WTC11 (cell line): Measurements from ENCODE around the gene NRXN3. TPM values are rescaled to one million over a fixed set of nuclear protein-coding genes. Genes with fewer than 3 reads are reported as not detected.
A peak's percentile ranks its signal among the peaks of the same experiment; 100 is the strongest.

Experiments
- ATAC-seq: fragments of 200-7000 bp; cut with Tn5 transposase; 2 replicates; pipeline ENCODE4 v1.10.0; 2021; ENCODE audit warnings: mild to moderate bottlenecking, moderate library complexity
- CTCF ChIA-PET: fragments of 300-600 bp; sonication (Branson Sonifier 250); formaldehyde crosslinking; loops from one replicate; lab custom pipeline; 2021; ENCODE audit warnings: antibody characterized with exemption; lab: Charles Lee
- POLR2A ChIA-PET: fragments of 350-600 bp; sonication (Branson Sonifier 250); formaldehyde crosslinking; loops from one replicate; lab custom pipeline; 2021; ENCODE audit warnings: antibody characterized with exemption; lab: Charles Lee
- DNase-seq: peaks from one replicate; pipeline ENCODE4 v3.0.0; 2021; ENCODE audit warnings: low spot score
- H3K27ac Mint-ChIP-seq: 2 replicates; pipeline ENCODE4 v1.8.0; 2021; ENCODE audit warnings: mixed read lengths
- H3K27me3 Mint-ChIP-seq: 2 replicates; pipeline ENCODE4 v1.8.0; 2021; ENCODE audit warnings: low read depth, mild to moderate bottlenecking, moderate library complexity, mixed read lengths
- H3K36me3 Mint-ChIP-seq: 2 replicates; pipeline ENCODE4 v1.8.0; 2021; ENCODE audit warnings: mixed read lengths
- H3K4me1 Mint-ChIP-seq: 2 replicates; pipeline ENCODE4 v1.8.0; 2022; ENCODE audit warnings: mixed read lengths
- H3K4me3 Mint-ChIP-seq: 2 replicates; pipeline ENCODE4 v1.8.0; 2021; ENCODE audit warnings: mild to moderate bottlenecking, moderate library complexity, mixed read lengths
- H3K9me3 Mint-ChIP-seq: 2 replicates; pipeline ENCODE4 v1.8.0; 2021; ENCODE audit warnings: mixed read lengths
- AR ChIP-seq: fragments of 250-450 bp; sonication (Bioruptor Pico); IDR thresholded peaks from 2 replicates; pipeline ENCODE4 v1.9.0; 2021; ENCODE audit warnings: mild to moderate bottlenecking
- ARID4B ChIP-seq: sonication (generic); formaldehyde crosslinking; IDR thresholded peaks from 2 replicates; pipeline ENCODE4 v1.8.0; 2023; ENCODE audit warnings: missing genetic modification reagents, mild to moderate bottlenecking, borderline replicate concordance
- ATF1 ChIP-seq: sonication (generic); formaldehyde crosslinking; IDR thresholded peaks from 2 replicates; pipeline ENCODE4 v1.8.1; 2023; ENCODE audit warnings: mild to moderate bottlenecking, moderate library complexity, missing genetic modification reagents
- CREB1 ChIP-seq: sonication (generic); formaldehyde crosslinking; IDR thresholded peaks from 2 replicates; pipeline ENCODE4 v1.8.0; 2023; ENCODE audit warnings: mild to moderate bottlenecking, missing genetic modification reagents
- E2F1 ChIP-seq: sonication (generic); formaldehyde crosslinking; IDR thresholded peaks from 2 replicates; pipeline ENCODE4 v1.8.0; 2022; ENCODE audit warnings: mild to moderate bottlenecking, missing genetic modification reagents
- ELF4 ChIP-seq: sonication (generic); formaldehyde crosslinking; IDR thresholded peaks from 2 replicates; pipeline ENCODE4 v1.8.1; 2022; ENCODE audit warnings: low read depth, mild to moderate bottlenecking, moderate library complexity, missing genetic modification reagents
- ERG ChIP-seq: fragments of 250-450 bp; sonication (Bioruptor Pico); IDR thresholded peaks from 2 replicates; pipeline ENCODE4 v1.8.0; 2021; ENCODE audit warnings: mild to moderate bottlenecking
- GRHL2 ChIP-seq: fragments of 250-450 bp; sonication (Bioruptor Pico); IDR thresholded peaks from 2 replicates; pipeline ENCODE4 v1.8.0; 2022; ENCODE audit warnings: mild to moderate bottlenecking, moderate library complexity; ENCODE audit not compliant: insufficient replicate concordance, severe bottlenecking
- JUN ChIP-seq: sonication (generic); formaldehyde crosslinking; IDR thresholded peaks from 2 replicates; pipeline ENCODE4 v1.8.0; 2023; ENCODE audit warnings: mild to moderate bottlenecking, missing genetic modification reagents
- MLX ChIP-seq: sonication (generic); formaldehyde crosslinking; IDR thresholded peaks from 2 replicates; pipeline ENCODE4 v1.8.1; 2023; ENCODE audit warnings: mild to moderate bottlenecking, missing genetic modification reagents, moderate library complexity
- NFATC4 ChIP-seq: fragments of 250-450 bp; sonication (Bioruptor Pico); IDR thresholded peaks from 2 replicates; pipeline ENCODE4 v1.9.0; 2021; ENCODE audit warnings: mild to moderate bottlenecking
- NFE2L1 ChIP-seq: sonication (generic); formaldehyde crosslinking; IDR thresholded peaks from 2 replicates; pipeline ENCODE4 v1.8.1; 2023; ENCODE audit warnings: missing genetic modification reagents
- NFYB ChIP-seq: sonication (generic); formaldehyde crosslinking; conservative IDR thresholded peaks from 2 replicates; pipeline ENCODE4 v1.8.0; 2022; ENCODE audit warnings: low read depth, missing genetic modification reagents
- NR1H2 ChIP-seq: sonication (generic); formaldehyde crosslinking; IDR thresholded peaks from 2 replicates; pipeline ENCODE4 v1.9.0; 2021; ENCODE audit warnings: mild to moderate bottlenecking, moderate library complexity, missing genetic modification reagents
- RELA ChIP-seq: sonication (generic); formaldehyde crosslinking; IDR thresholded peaks from 2 replicates; pipeline ENCODE4 v1.8.1; 2022; ENCODE audit warnings: missing genetic modification reagents, mild to moderate bottlenecking, borderline replicate concordance
- SMAD4 ChIP-seq: sonication (generic); formaldehyde crosslinking; IDR thresholded peaks from 2 replicates; pipeline ENCODE4 v1.8.0; 2022; ENCODE audit warnings: mild to moderate bottlenecking, missing genetic modification reagents
- TEAD1 ChIP-seq: sonication (generic); formaldehyde crosslinking; IDR thresholded peaks from 2 replicates; pipeline ENCODE4 v1.8.0; 2022; ENCODE audit warnings: mild to moderate bottlenecking, missing genetic modification reagents
- ZNF232 ChIP-seq: sonication (generic); formaldehyde crosslinking; IDR thresholded peaks from 2 replicates; pipeline ENCODE4 v1.8.0; 2022; ENCODE audit warnings: mild to moderate bottlenecking, missing genetic modification reagents
- ZNF263 ChIP-seq: sonication (generic); formaldehyde crosslinking; IDR thresholded peaks from 2 replicates; pipeline ENCODE4 v1.8.1; 2022; ENCODE audit warnings: low read depth, mild to moderate bottlenecking, moderate library complexity, missing genetic modification reagents
- ZNF396 ChIP-seq: fragments of 250-450 bp; sonication (Bioruptor Pico); IDR thresholded peaks from 2 replicates; pipeline ENCODE4 v1.8.0; 2021; ENCODE audit warnings: mild to moderate bottlenecking, moderate library complexity, borderline replicate concordance
- ZNF512 ChIP-seq: sonication (generic); formaldehyde crosslinking; IDR thresholded peaks from 2 replicates; pipeline ENCODE4 v1.8.1; 2022; ENCODE audit warnings: missing genetic modification reagents, borderline replicate concordance
- ZNF671 ChIP-seq: fragments of 250-450 bp; sonication (Bioruptor Pico); IDR thresholded peaks from 2 replicates; pipeline ENCODE4 v1.8.0; 2021; ENCODE audit warnings: mild to moderate bottlenecking
- ZSCAN18 ChIP-seq: fragments of 250-450 bp; sonication (Bioruptor Pico); IDR thresholded peaks from 2 replicates; pipeline ENCODE4 v2.1.2; 2022; ENCODE audit warnings: mild to moderate bottlenecking, moderate library complexity
- total RNA-seq: library from RNA; stranded (reverse); gene quantifications from 3 replicates; pipeline ENCODE4 v1.2.3, GENCODE V29; 2021

Gene NRXN3
- total RNA-seq, 1 experiment from 2014 or later, result 3.0 TPM

GRCh38 chr14:78644824-78645559 is 474.8 kb downstream of the NRXN3 start:
- peak; percentile 92 for ATAC-seq
- H3K4me1 Mint-ChIP-seq, result peaks cover 20% of the 10 kb centered on the region
- no peaks in the 10 kb centered on the region for H3K9me3 Mint-ChIP-seq
- H3K36me3 Mint-ChIP-seq, result no peaks in the 10 kb centered on the region
- CTCF ChIA-PET, result interaction anchor here (1.2 kb wide), 1 partner anchor 79 kb away, joined by 3 read pairs; no protein-coding TSS in a partner anchor
- no peak for TF ChIP-seq E2F1
- no peak for TF ChIP-seq ZNF512 (CRISPR knock-in tag)
- TF ChIP-seq ARID4B (CRISPR knock-in tag), result no peak
- no peak for TF ChIP-seq NFATC4
- no peak for TF ChIP-seq MLX (CRISPR knock-in tag)
- no peak for TF ChIP-seq JUN (CRISPR knock-in tag)
- no peak for TF ChIP-seq ATF1
- TF ChIP-seq CREB1, result no peak
- no peak for TF ChIP-seq GRHL2
- TF ChIP-seq NFE2L1 (CRISPR knock-in tag), result no peak
- TF ChIP-seq RELA (CRISPR knock-in tag), result no peak
- TF ChIP-seq AR (CRISPR knock-in tag), result no peak
- no peak for TF ChIP-seq NFYB (CRISPR knock-in tag)
- TF ChIP-seq ZNF396 (CRISPR knock-in tag), result no peak
- peak; percentile 30 for DNase-seq
- H3K4me3 Mint-ChIP-seq, result no peak overlapping the region
- no peaks in the 10 kb centered on the region for H3K27me3 Mint-ChIP-seq
- POLR2A ChIA-PET, result no interaction called here
- H3K27ac Mint-ChIP-seq, result peak overlapping the region; percentile 3

GRCh38 chr14:78652727-78653126 is 482.6 kb downstream of the NRXN3 start:
- POLR2A ChIA-PET, result no interaction called here
- CTCF ChIA-PET, result interaction anchor here (1.1 kb wide), 1 partner anchor 56 kb away, joined by 3 read pairs; no protein-coding TSS in a partner anchor

More at GRCh38 chr14:78652727-78653126, 482.6 kb downstream of the NRXN3 start:
- DNase-seq (no peak), ATAC-seq (no peak)
- Mint-ChIP-seq H3K4me3 (no peak overlapping the region), H3K27ac (no peak overlapping the region), H3K4me1 (no peaks in the 10 kb centered on the region), H3K9me3 (no peaks in the 10 kb centered on the region; the same call in 1 of the 2 replicates), H3K36me3 (no peaks in the 10 kb centered on the region), H3K27me3 (no peaks in the 10 kb centered on the region)
- TF ChIP-seq ERG (CRISPR knock-in tag) (no peak), ELF4 (CRISPR knock-in tag) (no peak), ZNF263 (CRISPR knock-in tag) (no peak), ZSCAN18 (CRISPR knock-in tag) (no peak), SMAD4 (no peak), TEAD1 (CRISPR knock-in tag) (no peak), ATF1 (no peak), ZNF671 (CRISPR knock-in tag) (no peak), ZNF232 (CRISPR knock-in tag) (no peak), NR1H2 (CRISPR knock-in tag) (no peak)
